DMS53 treated with DMSO at 0.1 percent for 48 hours (cell line): ENCODE data around the gene MARCHF2.

Experiments
- DNase-seq: peaks from one replicate; lab custom pipeline; 2025; ENCODE audit not compliant: unreplicated experiment; lab: John Stamatoyannopoulos, UW

Gene MARCHF2

DNA sequence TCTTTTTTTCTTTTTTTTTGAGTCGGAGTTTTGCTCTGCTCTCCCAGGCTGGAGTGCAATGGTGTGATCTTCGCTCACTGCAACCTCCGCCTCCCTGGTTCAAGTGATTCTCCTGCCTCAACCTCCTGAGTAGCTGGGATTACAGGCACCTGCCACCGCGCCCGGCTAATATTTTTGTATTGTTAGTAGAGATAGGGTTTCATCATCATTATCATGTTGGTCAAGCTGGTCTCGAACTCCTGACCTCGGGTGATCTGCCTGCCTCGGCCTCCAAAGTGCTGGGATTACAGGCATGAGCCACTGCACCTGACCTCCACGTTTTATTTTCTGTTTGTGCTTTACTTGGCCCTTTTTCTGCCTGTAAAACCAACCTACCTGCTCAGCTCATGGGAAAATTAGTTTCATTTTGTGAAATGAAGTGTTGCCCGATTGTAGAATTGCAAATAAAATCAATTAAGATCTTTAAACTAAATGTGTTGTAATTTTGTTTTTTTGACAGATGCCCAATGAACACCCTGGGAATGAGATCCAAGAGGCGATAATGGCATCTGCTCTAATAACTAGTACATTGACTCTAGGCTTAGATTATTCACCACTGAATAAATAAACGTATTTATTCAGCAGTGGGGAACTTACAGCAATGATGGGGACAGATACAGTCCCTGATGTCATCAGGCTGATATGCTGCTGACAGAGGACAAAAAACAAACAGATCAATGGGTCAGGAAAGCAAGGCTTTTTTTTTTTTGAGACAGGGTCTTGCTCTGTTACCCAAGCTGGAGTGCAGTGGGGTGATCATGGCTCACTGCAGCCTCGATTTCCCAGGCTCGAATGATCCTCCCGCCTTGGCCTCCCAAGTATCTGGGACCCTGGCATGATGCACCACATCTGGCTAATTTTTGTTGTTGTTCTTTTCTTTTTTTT is 25.2 kb upstream of the MARCHF2 start:
- DNase-seq = peak; percentile 93

DNA sequence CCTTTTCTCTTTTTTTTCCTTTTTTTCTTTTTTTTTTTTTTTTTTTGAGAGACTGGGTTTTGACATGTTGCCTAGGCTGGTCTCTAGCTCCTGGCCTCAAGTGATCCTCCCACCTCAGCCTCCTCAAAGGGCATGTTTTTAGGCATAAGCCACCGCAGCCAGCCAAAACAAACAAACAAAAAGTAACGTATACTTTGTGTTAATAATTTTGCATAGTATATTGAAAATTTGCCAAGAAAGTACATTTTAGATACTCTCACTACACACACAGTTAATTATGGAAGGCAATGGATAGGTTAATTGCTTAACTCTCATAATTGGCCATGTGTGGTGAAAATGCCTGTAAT is 24.5 kb upstream of the MARCHF2 start:
- no peak for DNase-seq

GRCh38 chr19:8389891-8390616 is 23.1 kb upstream of the MARCHF2 start, which contains the start of gene RAB11B:
TSS of gene RAB11B (plus strand) at chr19:8390360. CDS start at chr19:8390417, 57 bp downstream.
- DNase-seq = peak; percentile 98

GRCh38 chr19:8390617-8390981 is 22.5 kb upstream of the MARCHF2 start:
- DNase-seq = peak; percentile 60

DNA sequence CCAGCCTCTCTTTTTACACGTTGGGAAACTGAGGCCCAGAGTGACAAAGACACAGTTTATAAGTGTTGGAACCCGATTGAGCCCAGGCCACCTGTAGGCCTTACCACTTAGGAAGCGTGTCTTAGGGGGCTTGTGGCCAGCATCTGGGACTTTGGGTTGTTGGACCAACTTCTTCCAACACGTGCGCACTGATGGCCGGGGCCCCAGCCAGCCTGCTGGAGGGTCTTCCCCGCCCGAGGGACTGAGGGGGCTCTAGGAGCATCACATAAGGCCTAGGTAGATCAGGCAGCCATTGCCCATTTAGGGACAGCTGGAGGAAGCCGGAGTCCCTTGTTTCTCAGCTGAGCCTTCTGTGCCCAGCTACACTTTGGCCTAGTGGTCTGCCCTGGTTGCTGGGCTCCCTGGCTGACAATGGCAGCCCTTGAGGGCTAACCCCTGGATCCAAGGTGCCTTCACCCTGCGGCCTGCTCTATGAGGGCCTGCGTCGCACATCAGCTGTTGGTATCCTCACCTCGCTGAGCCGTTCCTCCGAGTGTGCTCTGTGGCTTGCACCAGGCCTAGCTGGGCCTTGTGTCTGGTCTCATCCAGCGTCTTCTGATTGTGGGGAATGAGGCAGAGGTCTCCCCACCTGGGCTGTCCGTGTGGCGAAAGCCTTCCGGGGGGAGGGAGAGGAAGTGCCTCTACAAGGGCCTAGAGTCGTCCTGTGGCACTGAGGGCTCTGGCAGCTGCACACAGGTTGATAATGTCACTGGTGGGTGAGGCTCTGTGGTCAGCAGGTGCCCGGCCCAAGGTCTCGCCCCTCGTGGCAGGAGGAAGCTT is 21.7 kb upstream of the MARCHF2 start:
- no peak for DNase-seq

DNA sequence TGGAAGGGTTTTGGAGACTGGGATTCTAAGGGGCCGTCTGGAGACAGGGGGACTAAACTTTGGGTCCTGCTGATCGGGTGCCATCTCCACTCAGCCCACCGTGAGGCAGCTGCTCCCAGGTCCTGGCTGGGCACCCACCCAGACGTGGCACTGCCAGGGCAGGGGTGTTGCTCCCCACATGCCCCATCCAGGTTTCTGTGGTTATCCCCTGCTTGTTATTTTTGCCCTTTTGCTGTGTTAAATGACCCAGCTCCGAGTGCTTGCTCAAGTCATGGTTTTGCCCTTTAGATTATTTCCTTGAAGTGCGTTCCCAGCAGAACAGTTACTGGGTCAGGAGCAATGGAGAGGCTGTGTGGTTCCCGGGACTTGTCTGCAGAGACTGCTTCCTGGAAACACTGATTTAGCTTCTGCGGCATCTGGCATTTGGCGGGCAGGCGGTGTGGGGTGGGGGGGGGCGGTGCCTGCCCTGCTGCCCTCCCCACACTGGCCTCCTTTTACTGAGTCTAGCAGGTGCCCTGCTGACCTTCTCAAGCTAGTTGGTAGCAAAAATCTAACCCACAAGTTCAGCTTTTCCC is 21.0 kb upstream of the MARCHF2 start:
- no peak for DNase-seq

GRCh38 chr19:8393192-8393870 is 19.8 kb upstream of the MARCHF2 start:
- DNase-seq = no peak

DNA sequence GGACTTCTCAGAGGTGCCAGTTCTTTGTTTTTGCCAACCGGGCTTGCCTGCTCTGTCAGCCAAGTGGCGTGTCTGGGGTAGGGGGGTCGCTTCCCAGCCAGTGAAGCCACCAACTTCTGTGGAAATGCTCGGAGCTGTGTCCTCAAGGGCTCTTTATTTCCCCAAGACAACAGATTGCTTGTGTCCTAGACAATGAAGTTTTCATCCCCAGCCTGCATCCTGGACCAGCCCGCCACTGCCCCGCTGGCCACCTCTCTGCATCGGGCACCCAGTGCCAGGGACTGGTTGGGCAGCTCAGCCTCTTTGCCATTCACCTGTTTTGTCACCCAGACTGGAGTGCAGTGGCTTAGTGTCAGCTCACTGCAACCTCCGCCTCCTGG is 19.2 kb upstream of the MARCHF2 start:
- no peak for DNase-seq

GRCh38 chr19:8395621-8396082 is 17.5 kb upstream of the MARCHF2 start:
- DNase-seq = no peak

DNA sequence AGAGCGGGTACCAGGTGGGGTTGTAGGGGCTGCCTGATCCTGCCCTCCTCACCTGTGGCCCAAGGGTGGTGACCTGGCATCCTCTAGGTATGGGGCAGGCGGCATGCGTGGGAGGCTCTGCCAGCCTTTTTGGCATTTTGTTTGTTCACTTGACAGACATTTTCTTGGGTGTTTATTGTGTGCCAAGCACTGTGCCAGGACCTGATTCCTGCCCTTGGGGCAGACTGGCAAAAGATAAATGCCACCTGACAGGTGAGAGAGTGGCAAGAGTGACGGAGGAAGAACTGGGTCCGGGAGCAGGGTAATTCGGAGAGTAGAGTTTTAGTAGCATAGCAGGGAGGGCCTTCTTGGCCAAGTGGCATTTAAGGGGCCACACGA is 16.9 kb upstream of the MARCHF2 start:
- no peak for DNase-seq

DNA sequence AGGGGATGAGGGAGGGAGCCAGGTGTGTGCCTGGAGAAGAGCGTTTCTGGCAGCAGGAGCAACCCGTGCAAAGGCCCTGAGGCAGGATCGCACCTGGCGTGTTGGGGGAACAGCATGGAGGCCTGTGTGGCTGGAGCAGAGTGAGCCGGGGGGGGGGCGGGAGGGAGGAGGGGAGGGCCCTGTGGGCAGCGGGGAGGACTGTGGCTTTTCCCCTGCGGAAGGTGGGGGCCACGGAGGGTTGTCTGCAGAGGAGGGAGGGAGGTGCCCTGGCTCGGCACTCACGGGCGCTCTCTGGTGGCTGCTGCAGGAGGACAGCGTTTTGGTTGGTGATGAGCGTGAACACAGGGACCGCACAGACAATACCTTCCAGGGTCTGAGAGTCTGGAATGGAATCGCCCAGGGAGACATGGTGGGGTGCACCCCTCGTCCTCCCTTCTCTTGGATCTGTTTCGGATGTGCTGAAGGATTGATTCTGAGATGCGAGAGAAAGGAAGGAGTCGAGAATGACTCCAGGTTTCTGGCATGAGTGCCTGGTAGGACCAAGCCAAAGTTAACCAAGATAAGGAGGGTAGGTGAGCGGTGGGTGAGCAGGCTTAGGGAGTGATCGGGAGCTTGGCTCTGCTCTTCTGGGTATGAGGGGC is 16.4 kb upstream of the MARCHF2 start:
- DNase-seq = no peak

- no peak for DNase-seq
Observed at GRCh38 chr19:8397271-8397670, 15.8 kb upstream of the MARCHF2 start.

GRCh38 chr19:8397746-8398310 is 15.3 kb upstream of the MARCHF2 start:
- no peak for DNase-seq

DNA sequence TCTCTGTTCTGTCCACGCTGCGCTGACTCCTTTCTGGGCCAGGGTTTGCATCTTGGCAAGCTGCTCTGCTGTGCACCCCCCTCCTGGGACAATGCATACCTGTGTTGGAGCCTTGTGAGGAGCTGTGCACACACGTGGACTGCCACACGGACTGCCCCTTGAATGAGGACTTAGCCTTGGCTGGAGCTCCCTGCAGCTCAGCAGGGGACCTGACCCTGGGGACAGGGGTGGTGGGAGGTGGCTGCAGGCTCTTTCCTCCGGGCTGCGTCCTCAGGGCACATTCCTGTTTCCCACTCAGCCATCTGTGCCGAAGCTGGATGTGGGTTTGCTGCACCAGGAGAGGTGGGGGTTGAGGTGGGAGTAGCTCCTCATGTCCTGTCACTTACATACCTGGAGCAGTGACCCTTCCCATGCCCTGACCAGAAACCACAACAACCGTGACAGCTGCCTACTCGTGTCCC is 14.8 kb upstream of the MARCHF2 start:
- no peak for DNase-seq

DNA sequence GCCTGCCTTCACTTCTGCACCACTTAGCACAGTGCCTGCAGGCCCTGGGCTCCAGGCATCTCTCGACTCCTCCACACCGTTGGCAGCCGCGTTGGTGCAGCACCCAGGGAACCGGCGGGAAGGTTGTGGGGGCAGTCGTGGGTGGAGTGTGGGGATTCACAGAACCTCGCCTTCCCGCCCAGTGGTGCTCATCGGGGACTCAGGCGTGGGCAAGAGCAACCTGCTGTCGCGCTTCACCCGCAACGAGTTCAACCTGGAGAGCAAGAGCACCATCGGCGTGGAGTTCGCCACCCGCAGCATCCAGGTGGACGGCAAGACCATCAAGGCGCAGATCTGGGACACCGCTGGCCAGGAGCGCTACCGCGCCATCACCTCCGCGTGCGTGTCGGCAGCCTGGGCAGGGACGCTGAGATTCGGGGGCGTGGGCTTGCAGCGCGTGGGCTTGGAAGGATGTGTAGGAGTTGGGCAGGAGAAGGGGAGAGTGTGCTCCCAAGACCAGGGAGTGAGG is 13.4 kb upstream of the MARCHF2 start:
- no peak for DNase-seq

DNA sequence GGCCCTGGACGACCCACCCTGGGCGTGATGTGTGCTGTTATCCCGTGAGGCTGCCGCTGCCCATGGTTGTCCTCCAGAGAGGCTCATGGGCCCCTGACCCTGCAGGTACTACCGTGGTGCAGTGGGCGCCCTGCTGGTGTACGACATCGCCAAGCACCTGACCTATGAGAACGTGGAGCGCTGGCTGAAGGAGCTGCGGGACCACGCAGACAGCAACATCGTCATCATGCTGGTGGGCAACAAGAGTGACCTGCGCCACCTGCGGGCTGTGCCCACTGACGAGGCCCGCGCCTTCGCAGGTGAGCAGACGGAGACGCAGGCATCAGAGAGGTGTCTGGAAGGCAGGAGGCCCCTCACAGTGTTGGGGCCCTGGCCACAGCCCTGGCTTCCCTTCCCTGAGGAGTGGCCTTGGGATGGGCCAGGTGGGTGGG is 11.1 kb upstream of the MARCHF2 start:
- DNase-seq = no peak

- DNase-seq = no peak
Observed at GRCh38 chr19:8403098-8403819, 9.8 kb upstream of the MARCHF2 start.

- DNase-seq = no peak
Observed at GRCh38 chr19:8403820-8404109, 9.3 kb upstream of the MARCHF2 start.
